Endodermal cell (in vitro differentiated cells): ENCODE results near the gene BAX. TPM values are rescaled to one million over a fixed set of nuclear protein-coding genes. Genes with fewer than 3 reads are reported as not detected.
"Not testable (repeated sequence)": the region's sequence is repeated elsewhere in the genome, so short reads cannot be mapped to it uniquely, and the experiment has no call there.

Source experiments
- DNase-seq: peaks from one replicate; pipeline ENCODE4 v3.0.0-alpha.2; 2017
- H3K27ac ChIP-seq: 2 replicates; pipeline ENCODE4 v1.5.1; 2013; ENCODE audit warnings: mild to moderate bottlenecking, low read depth, low read length, moderate library complexity
- H3K27me3 ChIP-seq: 2 replicates; pipeline ENCODE4 v1.6.1; 2013; ENCODE audit warnings: mild to moderate bottlenecking, low read length, moderate library complexity; ENCODE audit not compliant: insufficient read depth, control insufficient read depth, poor library complexity, severe bottlenecking
- H3K36me3 ChIP-seq: 2 replicates; pipeline ENCODE4 v1.7.0; 2013; ENCODE audit warnings: mild to moderate bottlenecking, low read length, moderate library complexity; ENCODE audit not compliant: control insufficient read depth, insufficient read depth
- H3K4me1 ChIP-seq: one replicate; pipeline ENCODE4 v1.7.0; 2013; ENCODE audit warnings: low read length; ENCODE audit not compliant: control insufficient read depth, insufficient read depth
- H3K4me3 ChIP-seq: 2 replicates; pipeline ENCODE4 v1.5.1; 2013; ENCODE audit warnings: mild to moderate bottlenecking, low read length, moderate library complexity
- H3K9ac ChIP-seq: 2 replicates; pipeline ENCODE4 v1.6.1; 2013; ENCODE audit warnings: mild to moderate bottlenecking, low read length, moderate library complexity; ENCODE audit not compliant: poor library complexity, severe bottlenecking; ENCODE audit errors: extremely low read depth
- H3K9me3 ChIP-seq: 2 replicates; pipeline ENCODE4 v1.6.1; 2013; ENCODE audit warnings: mild to moderate bottlenecking, low read length, moderate library complexity; ENCODE audit not compliant: control insufficient read depth
- H3K27ac Mint-ChIP-seq: 2 replicates; pipeline ENCODE4 v1.8.0; 2020; ENCODE audit warnings: mixed read lengths
- H3K27me3 Mint-ChIP-seq: 2 replicates; pipeline ENCODE4 v1.8.0; 2021; ENCODE audit warnings: mild to moderate bottlenecking, mixed read lengths; ENCODE audit not compliant: insufficient read depth
- H3K36me3 Mint-ChIP-seq: 2 replicates; pipeline ENCODE4 v1.8.0; 2020; ENCODE audit warnings: low read depth, mixed read lengths
- H3K4me1 Mint-ChIP-seq: 2 replicates; pipeline ENCODE4 v1.8.0; 2020; ENCODE audit warnings: mixed read lengths
- H3K4me3 Mint-ChIP-seq: 2 replicates; pipeline ENCODE4 v1.8.0; 2020; ENCODE audit warnings: mild to moderate bottlenecking, moderate library complexity, mixed read lengths
- H3K9me3 Mint-ChIP-seq: 2 replicates; pipeline ENCODE4 v1.8.0; 2020; ENCODE audit warnings: mild to moderate bottlenecking, mixed read lengths
- CTCF ChIP-seq: fragments of 200-600 bp; sonication (generic); conservative IDR thresholded peaks from 2 replicates; pipeline ENCODE4 v1.5.0; 2021; ENCODE audit warnings: antibody characterized with exemption, mild to moderate bottlenecking
- WGBS, 2 experiments: methylation state at CpG; one replicate each; pipeline versions ENCODE4 v1.1.5 to v1.1.7; 2013; ENCODE audit warnings: missing lambda C conversion rate in 2 of 2, mixed read lengths in 1 of 2; ENCODE audit not compliant: insufficient coverage in 1 of 2, insufficient read length in 1 of 2; 5-methylcytosine and 5-hydroxymethylcytosine counted together
- total RNA-seq, 2 donors: library from RNA; stranded (reverse); fragmentation: NEBNext Ultra II Directional in 1 of 2; extraction: Animal tissue kit (Norgen Biotek cat#: 25700) in 1 of 2; gene quantifications; 2 replicates in 1 of 2; 3 replicates in 1 of 2; pipeline ENCODE4 v1.2.1, GENCODE V29; 2021

BAX gene
- total RNA-seq, 2 donors from 2014 or later = 172 to 184 TPM

GRCh38 chr19:48921721-48922500 is 32.8 kb upstream of the BAX start:
- Histone ChIP-seq H3K27me3 (no peaks in the 10 kb centered on the region), H3K4me1 (no peaks in the 10 kb centered on the region), H3K9ac (no peak overlapping the region), H3K4me3 (no peak overlapping the region), H3K27ac (no peak overlapping the region), H3K36me3 (peaks cover 16% of the 10 kb centered on the region), H3K9me3 (no peaks in the 10 kb centered on the region)
- 93 to 96% methylated on average over 7 to 11 of the region's 12 CpGs for WGBS, 2 experiments
- no peak for DNase-seq
- no peak overlapping the region for H3K4me3 Mint-ChIP-seq
- peaks cover 38% of the 10 kb centered on the region for H3K36me3 Mint-ChIP-seq
- no peak for TF ChIP-seq CTCF
- H3K9me3 Mint-ChIP-seq = no peaks in the 10 kb centered on the region
- no peak overlapping the region for H3K27ac Mint-ChIP-seq
- H3K27me3 Mint-ChIP-seq = peaks cover 3% of the 10 kb centered on the region
- H3K4me1 Mint-ChIP-seq = no peaks in the 10 kb centered on the region

DNA sequence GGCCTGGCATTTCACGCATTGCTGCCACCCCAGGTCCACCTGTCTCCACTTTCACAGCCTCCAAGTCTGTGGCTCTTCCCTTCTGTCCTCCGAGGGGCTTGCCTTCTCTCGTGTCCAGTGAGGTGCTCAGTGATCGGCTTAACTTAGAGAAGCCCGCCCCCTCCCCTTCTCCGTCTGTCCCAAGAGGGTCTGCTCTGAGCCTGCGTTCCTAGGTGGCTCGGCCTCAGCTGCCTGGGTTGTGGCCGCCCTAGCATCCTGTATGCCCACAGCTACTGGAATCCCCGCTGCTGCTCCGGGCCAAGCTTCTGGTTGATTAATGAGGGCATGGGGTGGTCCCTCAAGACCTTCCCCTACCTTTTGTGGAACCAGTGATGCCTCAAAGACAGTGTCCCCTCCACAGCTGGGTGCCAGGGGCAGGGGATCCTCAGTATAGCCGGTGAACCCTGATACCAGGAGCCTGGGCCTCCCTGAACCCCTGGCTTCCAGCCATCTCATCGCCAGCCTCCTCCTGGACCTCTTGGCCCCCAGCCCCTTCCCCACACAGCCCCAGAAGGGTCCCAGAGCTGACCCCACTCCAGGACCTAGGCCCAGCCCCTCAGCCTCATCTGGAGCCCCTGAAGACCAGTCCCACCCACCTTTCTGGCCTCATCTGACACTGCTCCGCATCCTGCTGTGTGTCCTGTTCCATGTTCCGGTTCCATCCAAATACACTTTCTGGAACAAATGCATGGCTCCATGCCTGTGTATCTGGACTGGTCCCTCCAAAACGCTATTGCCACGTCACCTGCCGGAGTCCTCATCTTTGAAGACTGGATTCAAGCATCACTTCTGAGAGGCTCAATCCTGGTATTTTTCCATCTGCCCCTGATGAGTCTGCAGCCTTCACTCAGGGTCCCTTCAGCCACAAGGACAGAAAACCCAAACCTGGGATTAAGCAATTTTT is 31.9 kb upstream of the BAX start:
- H3K27me3 ChIP-seq = no peaks in the 10 kb centered on the region
- no peaks in the 10 kb centered on the region for H3K4me1 ChIP-seq
- no peaks in the 10 kb centered on the region for H3K9me3 ChIP-seq
- peaks cover 4% of the 10 kb centered on the region for H3K27me3 Mint-ChIP-seq
- H3K9me3 Mint-ChIP-seq = no peaks in the 10 kb centered on the region
- peaks cover 16% of the 10 kb centered on the region for H3K36me3 ChIP-seq
- no peak overlapping the region for H3K4me3 Mint-ChIP-seq
- peak overlapping the region; percentile 64 for H3K27ac Mint-ChIP-seq
- H3K4me3 ChIP-seq = no peak overlapping the region
- H3K9ac ChIP-seq = no peak overlapping the region
- WGBS, 2 experiments = 90 to 93% methylated on average over 10 to 18 of the region's 18 CpGs
- no peak overlapping the region for H3K27ac ChIP-seq
- peaks cover 36% of the 10 kb centered on the region for H3K36me3 Mint-ChIP-seq
- H3K4me1 Mint-ChIP-seq = no peaks in the 10 kb centered on the region
- TF ChIP-seq CTCF = no peak
- DNase-seq = no peak

- DNase-seq = no peak
- Mint-ChIP-seq H3K27ac (no peak overlapping the region), H3K36me3 (peaks cover 24% of the 10 kb centered on the region), H3K4me1 (no peaks in the 10 kb centered on the region), H3K27me3 (peaks cover 4% of the 10 kb centered on the region), H3K4me3 (no peak overlapping the region), H3K9me3 (no peaks in the 10 kb centered on the region)
- no peak overlapping the region for H3K4me3 ChIP-seq
- no peaks in the 10 kb centered on the region for H3K9me3 ChIP-seq
- H3K4me1 ChIP-seq = no peaks in the 10 kb centered on the region
- 89 to 96% methylated on average over 8 to 11 of the region's 11 CpGs for WGBS, 2 experiments
- no peaks in the 10 kb centered on the region for H3K27me3 ChIP-seq
- no peak overlapping the region for H3K9ac ChIP-seq
- H3K27ac ChIP-seq = no peak overlapping the region
- no peak for TF ChIP-seq CTCF
- peaks cover 8% of the 10 kb centered on the region for H3K36me3 ChIP-seq
Observed at GRCh38 chr19:48925240-48925843, 29.3 kb upstream of the BAX start.

DNA sequence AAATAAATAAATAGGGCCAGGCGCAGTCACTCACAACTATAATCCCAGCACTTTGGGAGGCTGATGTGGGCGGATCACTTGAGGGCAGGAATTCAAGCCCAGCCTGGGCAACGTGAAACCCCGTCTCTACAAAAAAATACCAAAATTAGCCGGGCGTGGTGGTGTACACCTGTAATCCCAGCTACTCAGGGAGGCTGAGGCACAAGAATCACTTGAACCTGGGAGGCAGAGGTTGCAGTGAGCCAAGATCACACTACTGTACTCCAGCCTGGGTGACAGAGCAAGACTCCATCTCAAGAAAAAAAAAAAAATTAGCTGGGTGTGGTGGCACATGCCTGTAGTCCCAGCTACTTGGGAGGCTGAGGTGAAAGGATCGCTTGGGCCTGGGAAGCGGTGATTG is 28.8 kb upstream of the BAX start:
- H3K27me3 Mint-ChIP-seq, H3K4me1 ChIP-seq, H3K27ac ChIP-seq, H3K36me3 ChIP-seq, H3K4me3 ChIP-seq, H3K4me1 Mint-ChIP-seq, H3K27ac Mint-ChIP-seq, H3K27me3 ChIP-seq, DNase-seq, H3K4me3 Mint-ChIP-seq, H3K9ac ChIP-seq, H3K9me3 ChIP-seq, H3K9me3 Mint-ChIP-seq: not testable (repeated sequence)
- peaks cover 20% of the 10 kb centered on the region for H3K36me3 Mint-ChIP-seq
- 89 to 97% methylated on average over 7 to 8 of the region's 8 CpGs for WGBS, 2 experiments
